Iris pigment epithelial cell (primary cell): Measurements from ENCODE around the gene CHD1L.
"Not testable (repeated sequence)": the region's sequence is repeated elsewhere in the genome, so short reads cannot be mapped to it uniquely, and the experiment has no call there.

Experiments used
- DNase-seq: peaks from one replicate; pipeline ENCODE4 v3.0.0-alpha.2; 2011; ENCODE audit warnings: low read depth

The CHD1L gene

DNA sequence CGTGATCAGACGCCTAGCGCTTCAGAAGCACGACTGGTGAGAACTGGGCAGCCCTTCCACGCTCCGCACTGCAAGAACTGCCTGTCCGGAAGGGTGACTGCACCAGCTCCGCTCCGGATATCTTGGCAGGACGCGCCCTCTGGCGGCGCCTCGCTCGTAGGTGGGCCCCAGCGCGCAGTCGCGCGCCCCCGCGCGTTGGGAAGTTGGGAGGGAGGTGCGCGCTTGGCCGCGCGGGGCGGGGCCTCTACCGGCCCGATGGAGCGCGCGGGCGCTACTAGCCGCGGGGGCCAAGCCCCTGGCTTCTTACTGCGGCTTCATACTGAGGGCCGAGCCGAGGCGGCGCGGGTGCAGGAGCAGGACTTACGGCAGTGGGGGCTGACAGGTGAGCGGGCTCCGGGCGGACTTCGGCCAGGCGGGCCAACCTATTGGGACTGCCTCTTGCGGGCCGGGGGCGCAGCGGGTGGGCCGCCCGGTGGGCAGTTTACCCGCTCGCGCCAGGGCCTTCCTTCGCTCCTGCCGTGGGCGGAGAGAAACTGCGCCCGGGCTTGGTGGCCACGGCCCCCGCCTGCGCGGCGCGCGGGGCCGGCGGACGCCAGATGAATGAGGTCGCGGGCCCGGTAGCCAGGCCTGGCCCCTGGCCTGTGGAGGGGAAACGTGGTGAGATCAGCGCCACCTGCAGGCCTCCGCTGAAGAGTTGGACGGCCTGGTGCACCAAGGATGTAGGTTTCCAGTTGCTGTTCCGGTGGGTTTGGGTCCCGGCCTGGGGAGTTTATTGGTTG, at the start of gene CHD1L:
Gene CHD1L, plus strand, starts transcription at position 236 of the 779 bp plus-strand sequence. Its CDS starts 20 bp downstream, at position 256.
- peak; percentile 98 for DNase-seq

DNA sequence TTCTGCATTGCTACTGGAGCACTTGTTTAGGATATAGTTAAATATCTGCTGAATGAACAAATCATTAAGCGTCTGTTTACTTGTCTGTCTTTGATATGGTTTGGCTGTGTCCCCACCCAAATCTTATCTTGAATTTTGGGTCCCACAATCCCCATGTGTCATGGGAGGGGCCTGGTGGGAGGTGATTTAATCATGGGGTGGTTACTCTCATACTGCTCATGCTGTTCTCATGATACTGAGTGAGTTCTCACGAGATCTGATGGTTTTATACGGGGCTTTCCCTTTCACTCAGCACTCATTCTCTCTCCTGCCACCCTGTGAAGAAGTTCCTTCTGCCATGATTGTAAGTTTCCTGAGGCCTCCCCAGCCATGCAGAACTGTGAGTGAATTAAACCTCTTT, 45.2 kb upstream of the CHD1L start:
- DNase-seq = not testable (repeated sequence)

DNA sequence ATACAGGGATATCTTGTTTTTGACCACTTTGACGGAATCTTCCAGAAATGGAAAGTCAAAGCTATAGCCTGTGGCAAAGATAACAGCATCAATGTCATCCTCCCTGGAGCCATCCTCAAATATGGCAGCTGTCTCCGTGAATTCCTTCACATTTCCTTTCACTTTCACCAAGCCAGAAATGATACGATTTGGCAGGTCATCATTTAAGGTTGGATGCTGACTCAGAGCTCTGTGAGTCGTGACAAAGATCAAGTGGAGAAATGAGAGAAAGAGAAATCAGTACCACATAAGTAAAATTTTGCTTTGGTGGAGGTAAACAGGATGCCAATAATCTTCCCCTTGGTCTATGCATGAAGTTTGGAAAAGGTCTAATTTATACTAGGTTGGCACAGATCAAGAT, 41.2 kb upstream of the CHD1L start:
- DNase-seq = peak; percentile 20

DNA sequence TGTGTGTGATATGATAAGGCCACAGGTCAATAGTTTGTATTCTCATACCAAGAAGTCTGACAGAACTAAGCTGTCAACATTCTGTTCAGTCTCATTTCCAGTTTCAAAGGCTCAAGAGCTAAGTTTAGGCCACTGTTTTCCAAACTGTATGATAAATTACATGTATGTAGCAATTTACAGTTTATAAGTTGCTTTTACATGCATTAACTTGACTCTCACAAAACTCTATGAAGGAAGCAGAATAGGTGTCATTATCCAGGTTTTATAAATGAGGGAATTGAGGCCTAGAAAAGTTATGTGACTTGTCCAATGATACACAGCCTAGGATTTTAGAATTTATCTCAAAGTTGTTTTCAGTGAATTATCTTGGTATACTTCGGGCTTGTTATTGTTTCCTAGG, 40.7 kb upstream of the CHD1L start:
- no peak for DNase-seq

DNA sequence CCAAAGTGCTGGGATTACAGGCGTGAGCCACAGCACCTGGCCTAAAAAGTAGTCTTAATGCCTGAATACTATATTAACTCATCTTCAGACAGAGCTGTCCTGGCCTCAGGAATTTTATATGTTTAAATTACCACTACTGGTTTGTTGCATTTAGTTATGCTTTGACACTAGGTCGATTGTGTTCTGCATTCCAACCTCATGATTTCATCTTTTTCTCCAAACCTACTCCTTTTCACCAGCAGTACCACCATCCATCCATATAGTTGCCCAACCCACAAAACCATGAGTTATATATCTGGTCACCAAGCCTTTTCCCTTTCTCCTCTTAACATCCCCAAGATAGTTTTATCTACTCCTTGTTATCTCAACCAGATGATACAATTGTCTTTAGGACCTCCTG, 39.9 kb upstream of the CHD1L start:
- DNase-seq = no peak

DNA sequence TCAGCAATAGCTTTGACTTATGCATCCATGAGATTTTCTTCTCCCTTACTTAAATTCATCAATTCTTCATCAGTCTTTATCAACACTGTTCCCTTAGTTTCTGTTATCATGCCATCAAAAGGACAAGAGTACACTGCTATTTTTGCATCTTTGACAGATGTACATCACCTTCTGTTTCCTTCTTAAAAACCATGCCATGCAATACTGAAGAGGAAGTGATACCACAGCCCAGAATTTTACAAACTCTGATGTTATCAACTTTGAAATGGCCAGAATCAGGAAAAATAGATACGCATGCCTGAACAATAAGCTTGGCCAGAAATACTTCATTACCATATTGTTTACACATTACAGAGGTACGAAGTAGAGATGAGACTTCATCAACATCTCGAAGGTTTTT, 38.4 kb upstream of the CHD1L start:
- DNase-seq = no peak

DNA sequence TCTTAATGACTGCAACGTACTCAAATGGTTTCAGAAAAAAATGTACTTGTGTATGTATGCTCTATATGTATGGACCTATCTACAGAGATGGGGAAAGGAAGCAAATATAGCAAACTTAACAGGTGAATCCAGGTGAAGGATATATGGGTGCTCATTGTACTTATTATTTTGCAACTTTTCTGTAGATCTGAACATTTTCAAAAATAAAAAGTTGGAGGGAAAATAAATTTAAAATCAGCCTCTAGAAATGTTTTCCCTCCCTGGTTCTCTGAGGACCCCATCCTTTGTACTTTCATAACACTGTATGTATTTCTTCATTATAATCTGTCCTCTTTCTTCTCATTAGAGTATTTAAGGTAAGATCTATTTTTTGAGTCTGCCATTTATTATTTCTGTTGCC, 35.3 kb upstream of the CHD1L start:
- DNase-seq = no peak

DNA sequence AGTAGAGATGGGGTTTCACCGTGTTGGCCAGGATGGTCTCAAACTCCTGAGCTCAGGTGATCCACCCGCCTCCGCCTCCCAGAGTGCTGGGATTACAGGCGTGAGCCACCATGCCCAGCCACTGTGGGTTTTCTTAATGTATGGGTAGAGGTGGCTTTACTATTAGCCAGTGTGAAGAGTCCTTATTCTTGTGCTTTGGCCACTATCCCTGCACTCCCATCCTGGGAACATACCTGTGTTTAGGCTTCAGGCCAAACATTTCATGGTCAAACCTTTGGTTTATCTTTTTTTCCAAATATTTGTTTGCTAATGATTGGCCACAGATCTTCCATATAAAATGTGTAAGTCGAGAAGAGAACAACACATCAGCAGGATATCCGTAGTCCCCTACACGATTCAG, 33.9 kb upstream of the CHD1L start:
- DNase-seq = no peak

DNA sequence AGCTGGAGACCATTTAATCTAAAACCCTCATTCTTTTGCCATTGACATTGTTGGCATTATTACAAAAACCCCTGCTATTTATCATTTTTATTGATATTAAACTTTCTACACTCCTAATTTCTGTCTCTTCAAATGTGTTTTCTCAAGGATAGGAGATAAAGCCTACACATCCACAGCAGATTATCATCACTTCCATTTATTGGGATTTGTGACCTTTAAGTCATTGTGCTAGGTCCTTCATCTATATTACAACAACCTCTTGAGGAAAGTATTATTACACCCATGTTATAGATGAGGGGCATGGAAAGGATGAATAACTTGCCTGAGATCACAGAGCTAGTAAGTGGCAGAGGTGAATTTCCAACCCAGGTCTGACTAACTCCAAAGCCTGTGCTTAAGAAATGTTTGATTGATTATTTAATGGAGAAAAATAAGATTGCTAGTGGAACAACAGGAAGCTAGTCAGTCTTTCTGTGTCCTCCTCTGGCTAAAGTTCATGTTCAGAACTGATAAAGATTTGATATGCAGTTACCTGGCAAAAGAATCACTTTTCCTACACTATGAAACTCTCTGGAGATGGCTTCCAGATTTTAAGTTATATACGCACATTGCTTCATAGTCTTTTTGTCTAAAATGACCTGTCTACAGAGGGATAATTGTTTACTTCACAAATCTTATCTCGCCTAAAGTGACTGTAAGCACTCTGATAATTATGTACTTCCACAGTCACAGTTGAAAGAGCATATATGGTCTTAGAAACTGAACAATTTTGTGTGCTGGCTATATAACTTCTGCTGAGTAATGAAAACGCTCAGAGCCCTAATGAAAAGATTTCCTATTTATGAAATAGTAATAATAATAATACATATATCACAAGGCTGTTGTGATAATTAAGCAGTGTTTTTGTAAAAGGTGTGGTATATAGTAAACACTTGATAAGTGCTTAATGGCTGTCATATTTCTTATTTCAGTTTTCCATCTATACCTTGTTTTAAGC, 32.4 kb upstream of the CHD1L start:
- DNase-seq = no peak

DNA sequence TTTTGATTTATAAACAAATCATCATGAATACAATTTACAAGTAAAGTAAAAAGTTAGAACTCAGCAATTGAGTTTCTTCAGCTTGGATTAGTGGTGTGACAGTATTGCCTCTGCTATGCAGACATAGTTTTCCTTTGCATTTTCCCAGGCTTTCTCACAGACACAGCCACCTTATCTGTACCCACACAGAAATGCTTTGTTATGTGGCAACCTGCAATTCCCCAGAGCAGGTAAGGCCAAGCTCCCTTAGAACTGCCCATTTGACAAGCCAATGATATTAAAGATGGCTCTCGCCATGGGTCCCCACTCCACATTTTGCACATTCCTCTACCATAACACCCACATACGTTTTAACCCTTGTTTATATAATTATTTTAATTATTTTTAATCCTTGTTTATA, 31.5 kb upstream of the CHD1L start:
- DNase-seq = no peak

DNA sequence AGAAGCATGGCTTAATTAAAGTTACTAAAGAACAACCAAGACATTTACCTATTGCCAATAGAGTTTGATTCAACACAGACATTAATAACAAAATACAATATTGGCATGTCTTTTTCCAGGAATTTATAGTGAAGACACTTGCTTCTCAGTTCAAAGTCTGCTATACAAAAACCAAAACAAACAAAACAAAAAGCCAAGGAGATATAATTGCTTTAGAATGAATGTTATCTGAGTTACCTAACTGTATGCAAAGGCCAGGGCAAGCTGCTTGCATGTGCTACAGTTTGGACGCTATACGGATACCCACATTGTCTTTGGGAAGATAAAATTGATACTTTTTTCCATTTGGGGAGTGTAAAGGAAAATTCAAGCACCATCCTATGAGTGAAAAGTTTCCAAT, 30.9 kb upstream of the CHD1L start:
- no peak for DNase-seq

DNA sequence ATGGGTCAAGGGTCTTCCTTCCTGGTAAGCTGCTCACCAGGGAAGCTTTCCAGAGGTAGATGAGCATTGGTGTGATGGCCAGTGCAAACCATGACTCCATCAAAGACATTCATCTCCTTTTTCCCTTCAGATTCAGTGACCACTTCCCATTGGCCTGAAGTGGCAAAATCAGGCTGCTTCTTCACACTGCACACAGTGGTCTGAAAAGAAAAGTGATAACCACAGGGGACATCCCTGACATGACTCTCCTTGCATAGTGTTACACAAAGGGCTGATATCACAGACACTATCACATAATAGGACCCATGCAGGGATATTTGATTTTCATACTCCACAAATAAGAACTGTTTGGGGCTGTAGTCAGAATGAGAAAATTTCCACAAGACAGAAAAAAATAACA, 29.2 kb upstream of the CHD1L start:
- no peak for DNase-seq

DNA sequence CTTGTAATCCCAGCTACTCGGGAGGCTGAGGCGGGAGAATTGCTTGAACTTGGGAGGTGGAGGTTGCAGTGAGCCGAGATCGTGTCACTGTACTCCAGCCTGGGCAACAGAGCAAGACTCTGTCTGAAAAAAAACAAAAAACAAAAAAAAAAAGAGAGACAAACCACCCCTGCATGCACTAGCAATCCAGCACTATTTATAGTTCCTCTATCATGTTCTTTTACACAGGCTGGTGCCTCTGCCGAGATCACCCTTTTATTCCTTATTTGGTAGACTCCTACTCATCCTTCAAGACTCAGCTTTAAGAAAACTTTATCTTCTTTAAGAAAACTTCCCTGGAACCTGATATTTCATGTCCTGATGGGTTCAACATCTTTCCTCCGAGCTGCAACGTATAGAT, 28.2 kb upstream of the CHD1L start:
- no peak for DNase-seq

DNA sequence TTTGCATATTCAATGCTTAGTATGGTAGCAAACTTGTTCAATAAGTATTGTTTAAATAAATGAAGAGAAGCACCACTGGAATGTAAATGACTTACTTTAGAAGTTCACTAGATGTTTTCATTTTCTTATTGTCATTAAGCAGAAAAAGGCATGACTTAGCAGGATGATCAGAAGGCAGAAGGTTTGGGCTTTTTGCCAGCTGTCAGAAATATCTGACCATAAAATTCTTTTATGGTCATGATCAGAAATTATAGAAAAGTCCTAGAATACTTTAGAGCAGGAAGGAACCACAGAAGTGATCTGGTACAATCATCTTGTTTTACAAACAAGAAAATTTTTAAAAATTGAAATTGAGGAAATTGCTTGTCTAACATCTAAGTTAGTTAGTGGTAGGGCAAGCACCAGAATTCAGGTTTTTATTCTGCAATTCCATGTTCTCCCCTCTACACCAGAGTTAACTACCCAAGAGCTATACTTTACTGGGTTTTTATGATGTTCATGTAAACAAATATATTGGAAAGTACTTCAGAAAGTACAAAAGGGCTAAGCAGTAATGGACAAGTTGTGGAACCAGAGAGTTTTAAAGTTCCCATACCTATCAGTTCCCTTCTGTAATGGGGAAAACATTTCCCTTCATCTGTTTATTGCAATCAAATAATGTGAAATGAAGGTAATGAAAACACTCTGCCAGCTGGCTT, 27.5 kb upstream of the CHD1L start:
- DNase-seq = peak; percentile 27

DNA sequence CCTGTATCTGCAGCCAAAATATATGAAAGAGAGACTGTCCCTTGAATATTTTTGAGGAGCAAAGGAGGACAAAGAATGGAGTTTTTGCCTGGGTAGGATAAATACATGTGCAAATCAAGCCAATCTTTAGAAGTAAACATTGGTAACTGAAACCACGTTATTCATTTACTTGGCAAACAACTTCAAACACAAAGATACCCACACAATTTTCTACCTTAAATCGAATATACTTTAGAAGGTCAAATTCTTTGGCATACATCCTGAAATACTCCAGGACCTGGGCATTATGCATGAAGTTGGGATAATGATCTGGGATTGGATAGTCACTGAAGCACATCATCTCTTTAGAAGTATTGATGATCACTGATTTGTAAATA, 27.0 kb upstream of the CHD1L start:
- DNase-seq = no peak

DNA sequence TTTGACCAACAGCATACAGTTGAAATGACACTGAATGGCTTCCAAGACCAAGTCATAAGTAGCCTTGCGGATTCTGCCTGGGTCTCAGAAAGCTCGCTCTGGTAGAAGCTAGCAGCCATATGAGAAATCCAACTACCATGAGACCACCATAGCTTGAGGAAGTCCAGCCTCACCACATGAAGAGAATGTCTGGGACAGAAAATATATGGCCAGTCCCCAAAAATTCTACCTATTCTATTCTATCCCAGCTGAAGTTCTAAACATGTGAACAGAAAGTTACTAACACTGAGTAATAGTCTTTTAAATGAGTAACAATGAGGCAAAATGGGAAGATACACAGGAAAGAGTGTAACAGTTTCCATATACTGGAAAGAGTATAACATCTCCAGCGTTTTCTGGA, 26.4 kb upstream of the CHD1L start:
- DNase-seq = no peak

DNA sequence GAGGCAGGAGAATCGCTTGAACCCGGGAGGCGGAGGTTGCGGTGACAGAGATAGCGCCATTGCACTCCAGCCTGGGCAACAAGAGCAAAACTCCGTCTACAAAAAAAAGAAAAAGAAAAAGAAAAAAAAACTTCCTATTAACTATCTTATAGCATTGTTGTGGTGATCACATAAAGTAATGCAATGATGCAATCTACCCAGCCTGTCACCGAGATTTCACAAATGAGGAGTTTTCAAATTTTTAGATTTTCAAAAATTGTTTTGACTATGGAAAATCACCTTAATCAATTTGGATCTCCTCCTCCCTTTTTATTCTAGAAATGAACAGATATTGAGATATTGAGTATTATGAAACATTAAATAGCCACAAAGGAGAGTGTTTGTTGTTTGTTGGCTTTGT, 25.3 kb upstream of the CHD1L start:
- no peak for DNase-seq

DNA sequence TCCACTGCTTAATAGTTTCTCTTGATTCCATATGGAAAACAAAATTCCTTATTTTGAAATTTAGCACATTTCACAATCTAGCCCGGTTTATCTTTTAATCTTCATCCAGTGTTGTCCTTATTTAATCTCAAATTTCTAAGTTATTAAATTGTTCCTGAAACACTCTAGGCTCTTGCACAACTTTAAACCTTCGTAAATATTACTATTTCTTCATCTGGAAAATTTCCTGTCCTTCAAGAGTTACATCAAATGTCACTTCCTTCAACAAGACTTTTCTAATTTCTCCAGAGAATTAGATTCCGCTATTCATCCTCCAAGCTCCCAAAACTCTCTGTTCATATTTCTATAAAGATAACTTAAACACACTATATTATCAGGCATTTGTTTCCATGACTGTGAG, 23.9 kb upstream of the CHD1L start:
- DNase-seq = no peak

DNA sequence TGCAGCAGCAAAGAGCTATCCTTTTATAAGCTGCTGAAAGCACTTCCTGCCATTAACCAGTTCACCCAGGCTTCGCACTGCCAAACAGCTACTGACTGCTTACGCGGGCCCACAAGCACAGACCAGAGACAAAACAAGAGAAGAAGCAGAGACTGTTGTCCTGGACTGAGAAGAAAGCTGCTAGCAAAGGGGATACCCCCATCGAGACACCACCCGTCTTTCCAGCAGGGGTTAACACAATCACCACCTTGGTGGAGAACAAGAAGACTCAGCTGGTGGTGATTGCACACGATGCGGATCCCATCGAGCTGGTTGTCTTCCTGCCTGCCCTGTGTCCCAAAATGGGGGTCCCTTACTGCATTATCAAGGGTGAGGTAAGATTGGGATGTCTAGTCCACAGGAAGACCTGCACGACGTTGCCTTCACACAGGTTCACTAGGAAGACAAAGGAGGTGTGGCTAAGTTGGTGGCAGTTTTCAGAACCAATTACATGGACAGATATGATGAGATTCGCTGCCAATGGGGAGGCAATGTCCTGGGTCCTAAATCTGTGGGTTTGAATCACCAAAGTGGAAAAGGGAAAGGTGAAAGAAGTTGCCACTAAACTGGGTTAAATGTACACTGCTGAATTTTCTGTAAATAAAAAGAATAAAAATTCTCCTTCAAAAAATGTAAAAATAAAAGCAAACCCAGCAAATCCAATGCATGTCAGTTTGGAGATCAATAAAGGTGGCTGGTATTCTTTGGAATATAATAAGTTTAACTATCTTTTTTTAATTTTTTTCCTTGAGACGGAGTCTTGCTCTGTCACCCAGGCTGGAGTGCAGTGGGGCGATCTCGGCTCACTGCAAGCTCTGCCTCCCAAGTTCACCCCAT, 18.5 kb upstream of the CHD1L start:
- DNase-seq = no peak

DNA sequence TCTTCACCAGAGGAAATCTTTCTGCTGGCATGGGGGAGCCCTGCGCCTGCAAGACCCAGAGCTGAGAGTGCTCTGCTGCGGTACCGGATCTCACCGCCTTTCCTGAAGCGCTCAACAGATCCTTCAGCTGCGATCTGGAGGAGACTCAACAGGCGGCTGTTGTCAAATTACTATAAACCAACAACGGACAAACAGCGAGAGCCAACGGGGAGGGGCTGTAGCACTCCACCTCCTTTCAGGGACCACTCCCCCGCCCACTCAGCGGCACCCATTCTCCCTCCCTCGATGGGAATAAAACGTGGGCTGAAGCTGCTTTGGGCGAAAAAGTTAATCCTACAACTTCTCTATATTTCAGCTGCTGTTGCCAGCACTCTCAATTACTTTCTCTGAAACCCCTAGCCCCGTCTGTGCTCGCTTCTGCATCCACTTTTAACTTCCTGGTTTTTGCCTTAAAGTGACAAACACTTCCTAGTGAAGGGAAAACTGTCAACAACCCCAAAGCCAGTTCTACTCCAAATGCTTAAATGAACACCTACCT, 17.2 kb upstream of the CHD1L start, which contains the start of gene FMO5:
Gene FMO5, minus strand, starts transcription at position 147 of the 538 bp plus-strand sequence. CDS start 310 bp downstream, outside the sequence.
- peak; percentile 69 for DNase-seq

DNA sequence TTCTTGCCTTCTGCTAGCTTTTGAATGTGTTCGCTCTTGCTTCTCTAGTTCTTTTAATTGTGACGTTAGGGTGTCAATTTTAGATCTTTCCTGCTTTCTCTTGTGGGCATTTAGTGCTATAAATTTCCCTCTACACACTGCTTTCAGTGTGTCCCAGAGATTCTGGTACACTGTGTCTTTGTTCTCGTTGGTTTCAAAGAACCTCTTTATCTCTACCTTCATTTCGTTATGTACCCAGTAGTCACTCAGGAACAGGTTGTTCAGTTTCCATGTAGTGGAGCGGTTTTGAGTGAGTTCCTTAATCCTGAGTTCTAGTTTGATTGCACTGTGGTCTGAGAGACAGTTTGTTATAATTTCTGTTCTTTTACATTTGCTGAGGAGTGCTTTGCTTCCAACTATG, 11.5 kb upstream of the CHD1L start:
- DNase-seq = not testable (repeated sequence)
